Hair follicular keratinocyte (primary cell): ENCODE measurements around the gene PRR4. TPM values are rescaled to one million over a fixed set of nuclear protein-coding genes. Genes with fewer than 3 reads are reported as not detected.

Source experiments
- total RNA-seq: library from RNA; depleted of rRNA; stranded (reverse); fragments of >200 nt; gene quantifications from 2 replicates; pipeline ENCODE4 v1.2.3, GENCODE V29; 2015

PRR4 gene
- total RNA-seq = 0.31 TPM in 1 of 2 replicates, not detected in the other

GRCh38 chr12:10849425-10849878 is at the start of gene PRR4:
PRR4 (minus strand) TSS chr12:10849475; CDS start chr12:10849437, 38 bp downstream.

GRCh38 chr12:10884086-10884725 is 34.9 kb upstream of the PRR4 start, which contains the start of gene PRH1:
PRH1 (minus strand) TSS chr12:10884255; CDS start chr12:10884217, 38 bp downstream.

GRCh38 chr12:10826258-10826657 is 23.0 kb downstream of the PRR4 start, which contains the start of gene TAS2R10:
TAS2R10 (minus strand) TSS chr12:10826358; CDS start chr12:10826269, 89 bp downstream.

GRCh38 chr12:10810068-10810467 is 39.2 kb downstream of the PRR4 start, which contains the start of gene TAS2R9:
TAS2R9 (minus strand) TSS chr12:10810168; CDS start chr12:10810075, 93 bp downstream.

DNA sequence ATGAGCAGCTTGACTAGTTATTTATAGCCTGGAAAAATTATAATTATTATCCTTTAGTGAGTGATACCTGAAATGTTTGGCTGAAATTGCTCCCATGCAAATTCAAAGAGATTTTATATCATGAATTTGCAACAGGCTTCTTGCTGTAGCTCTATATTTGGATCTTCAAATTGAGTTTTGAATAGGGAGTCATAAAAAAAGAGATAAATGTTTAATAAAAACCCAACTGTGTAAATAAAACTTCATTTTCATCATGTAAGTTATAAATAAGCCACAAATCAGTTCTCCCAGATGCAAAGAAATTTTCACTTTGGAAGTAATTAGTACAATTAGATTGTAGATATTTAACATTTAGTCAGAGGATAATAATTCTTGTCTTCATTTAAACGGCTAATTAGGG is 42.1 kb downstream of the PRR4 start, which contains the start of gene TAS2R8:
TSS of gene TAS2R8 (minus strand) at position 101 of the 400 bp plus-strand sequence. CDS start 306 bp downstream, outside the sequence.

DNA sequence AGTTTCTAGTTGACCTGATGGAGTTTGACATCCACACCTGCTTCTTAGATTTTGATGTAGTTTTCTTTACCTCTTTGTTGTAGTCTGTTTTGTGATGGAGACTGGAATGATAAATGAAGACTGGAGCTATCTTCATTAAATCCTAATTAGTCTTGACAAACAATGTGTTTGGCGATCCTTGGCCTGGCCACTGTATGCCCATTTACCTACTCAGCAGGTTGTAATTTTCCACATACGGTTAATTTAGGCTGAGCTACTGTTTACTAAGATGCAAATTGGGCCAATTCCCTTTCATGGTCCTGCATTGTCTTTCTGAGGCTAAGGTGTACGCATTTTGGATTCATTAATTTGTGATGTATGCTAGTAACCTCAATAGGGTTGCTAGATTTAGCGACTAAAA is 46.7 kb downstream of the PRR4 start, which contains the start of gene TAS2R7:
TSS of gene TAS2R7 (minus strand) at position 41 of the 400 bp plus-strand sequence. CDS start 57 bp downstream, outside the sequence.

Other genes with a start within 250 kb of the PRR4 start
- 14.4 and 15.3 TPM in 2 replicates for gene MAGOHB, start 235.9 kb downstream of the PRR4 start, total RNA-seq
- 1.2 and 2.1 TPM in 2 replicates for gene STYK1, start 175.4 kb downstream of the PRR4 start, total RNA-seq
- gene YBX3, start 126.2 kb downstream of the PRR4 start, total RNA-seq = 318 and 422 TPM in 2 replicates
- gene TAS2R7, start 46.8 kb downstream of the PRR4 start, total RNA-seq = not detected in 2 replicates
- gene TAS2R8, start 42.2 kb downstream of the PRR4 start, total RNA-seq = not detected in 2 replicates
- not detected in 2 replicates for gene TAS2R9, start 39.3 kb downstream of the PRR4 start, total RNA-seq
- 0.31 TPM in 1 of 2 replicates, not detected in the other for gene TAS2R10, start 23.1 kb downstream of the PRR4 start, total RNA-seq
- 0.76 and 9.7 TPM in 2 replicates for gene PRH1, start 34.8 kb upstream of the PRR4 start, total RNA-seq
- not detected in 2 replicates for gene TAS2R13, start 60.1 kb upstream of the PRR4 start, total RNA-seq
- gene PRH2, start 79.8 kb upstream of the PRR4 start, total RNA-seq = not detected in 2 replicates
- 0.19 and 0.70 TPM in 2 replicates for gene TAS2R14, start 89.8 kb upstream of the PRR4 start, total RNA-seq
- gene TAS2R50, start 137.4 kb upstream of the PRR4 start, total RNA-seq = not detected in 2 replicates
- 0.08 and 0.19 TPM in 2 replicates for gene TAS2R20, start 148.8 kb upstream of the PRR4 start, total RNA-seq
- gene TAS2R19, start 173.1 kb upstream of the PRR4 start, total RNA-seq = 0.39 TPM in 1 of 2 replicates, not detected in the other
- 0.39 TPM in 1 of 2 replicates, not detected in the other for gene TAS2R31, start 181.9 kb upstream of the PRR4 start, total RNA-seq
- not detected in 2 replicates for gene TAS2R46, start 212.8 kb upstream of the PRR4 start, total RNA-seq
- gene TAS2R43, start 242.8 kb upstream of the PRR4 start, total RNA-seq = not detected in 2 replicates